ENCODE data around the gene NR4A2.
A peak's percentile ranks its signal among the peaks of the same experiment; 100 is the strongest.

The NR4A2 gene

GRCh38 chr2:156332534-156333273 is at the start of gene NR4A2 (continued):
- TF ChIP-seq ATF2 (tag by site-specific recombination; IDR thresholded peaks at IDR 0.05; ENCODE audit: low read depth) (peak; percentile 53; the same call in 1 of the 2 replicates), HOXD13 (CRISPR knock-in tag; IDR thresholded peaks at IDR 0.05; ENCODE audit: borderline replicate concordance) (no peak), ZNF140 (tag by site-specific recombination; IDR thresholded peaks at IDR 0.05) (no peak), ZBTB8A (tag by site-specific recombination; IDR thresholded peaks at IDR 0.05) (peak; percentile 67), ZNF423 (tag by site-specific recombination; IDR thresholded peaks at IDR 0.05) (no peak), GLIS2 (tag by site-specific recombination; IDR thresholded peaks at IDR 0.05) (peak; percentile 21; the same call in 1 of the 2 replicates), ZNF112 (tag by site-specific recombination; IDR thresholded peaks at IDR 0.05) (no peak), SP3 (tag by site-specific recombination; IDR thresholded peaks at IDR 0.05) (peak; percentile 68), ZNF610 (tag by site-specific recombination; IDR thresholded peaks at IDR 0.05; ENCODE audit: borderline replicate concordance) (no peak; the same call in 1 of the 2 replicates), GLI2 (tag by site-specific recombination; IDR thresholded peaks at IDR 0.05; ENCODE audit: borderline replicate concordance, low read depth) (no peak), WT1 (tag by site-specific recombination; IDR thresholded peaks at IDR 0.05) (peak; percentile 99; the same call in 1 of the 2 replicates), ZNF174 (tag by site-specific recombination; IDR thresholded peaks at IDR 0.05) (no peak), ZNF223 (tag by site-specific recombination; IDR thresholded peaks at IDR 0.05) (no peak), KLF1 (tag by site-specific recombination; IDR thresholded peaks at IDR 0.05) (0 out of 2 replicates have a peak, but pooled peaks have one; percentile 11), ZNF701 (tag by site-specific recombination; IDR thresholded peaks at IDR 0.05) (no peak), OVOL3 (tag by site-specific recombination; IDR thresholded peaks at IDR 0.05) (peak; percentile 52; the same call in 1 of the 2 replicates), ZNF843 (tag by site-specific recombination; IDR thresholded peaks at IDR 0.05) (peak; percentile 7; the same call in 1 of the 2 replicates), ZNF292 (tag by site-specific recombination; IDR thresholded peaks at IDR 0.05; ENCODE audit: borderline replicate concordance, low read depth) (no peak), ZNF175 (tag by site-specific recombination; IDR thresholded peaks at IDR 0.05) (no peak), ZNF600 (tag by site-specific recombination; IDR thresholded peaks at IDR 0.05) (peak; percentile 54), ZNF626 (tag by site-specific recombination; IDR thresholded peaks at IDR 0.05) (no peak), ZNF19 (tag by site-specific recombination; IDR thresholded peaks at IDR 0.05; ENCODE audit: low read depth) (no peak), PRDM6 (tag by site-specific recombination; IDR thresholded peaks at IDR 0.05) (peak; percentile 54), ZNF777 (tag by site-specific recombination; IDR thresholded peaks at IDR 0.05; ENCODE audit: borderline replicate concordance) (no peak), ZNF26 (tag by site-specific recombination; IDR thresholded peaks at IDR 0.05) (no peak), ZXDB (tag by site-specific recombination; IDR thresholded peaks at IDR 0.05) (peak; percentile 91)
- TF ChIP-seq, protein P1, sequence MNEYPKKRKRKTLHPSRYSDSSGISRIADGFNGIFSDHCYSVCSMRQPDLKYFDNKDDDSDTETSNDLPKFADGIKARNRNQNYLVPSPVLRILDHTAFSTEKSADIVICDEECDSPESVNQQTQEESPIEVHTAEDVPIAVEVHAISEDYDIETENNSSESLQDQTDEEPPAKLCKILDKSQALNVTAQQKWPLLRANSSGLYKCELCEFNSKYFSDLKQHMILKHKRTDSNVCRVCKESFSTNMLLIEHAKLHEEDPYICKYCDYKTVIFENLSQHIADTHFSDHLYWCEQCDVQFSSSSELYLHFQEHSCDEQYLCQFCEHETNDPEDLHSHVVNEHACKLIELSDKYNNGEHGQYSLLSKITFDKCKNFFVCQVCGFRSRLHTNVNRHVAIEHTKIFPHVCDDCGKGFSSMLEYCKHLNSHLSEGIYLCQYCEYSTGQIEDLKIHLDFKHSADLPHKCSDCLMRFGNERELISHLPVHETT (tag by site-specific recombination; IDR thresholded peaks at IDR 0.05), result no peak; the same call in 1 of the 2 replicates
- TF ChIP-seq, protein P2, sequence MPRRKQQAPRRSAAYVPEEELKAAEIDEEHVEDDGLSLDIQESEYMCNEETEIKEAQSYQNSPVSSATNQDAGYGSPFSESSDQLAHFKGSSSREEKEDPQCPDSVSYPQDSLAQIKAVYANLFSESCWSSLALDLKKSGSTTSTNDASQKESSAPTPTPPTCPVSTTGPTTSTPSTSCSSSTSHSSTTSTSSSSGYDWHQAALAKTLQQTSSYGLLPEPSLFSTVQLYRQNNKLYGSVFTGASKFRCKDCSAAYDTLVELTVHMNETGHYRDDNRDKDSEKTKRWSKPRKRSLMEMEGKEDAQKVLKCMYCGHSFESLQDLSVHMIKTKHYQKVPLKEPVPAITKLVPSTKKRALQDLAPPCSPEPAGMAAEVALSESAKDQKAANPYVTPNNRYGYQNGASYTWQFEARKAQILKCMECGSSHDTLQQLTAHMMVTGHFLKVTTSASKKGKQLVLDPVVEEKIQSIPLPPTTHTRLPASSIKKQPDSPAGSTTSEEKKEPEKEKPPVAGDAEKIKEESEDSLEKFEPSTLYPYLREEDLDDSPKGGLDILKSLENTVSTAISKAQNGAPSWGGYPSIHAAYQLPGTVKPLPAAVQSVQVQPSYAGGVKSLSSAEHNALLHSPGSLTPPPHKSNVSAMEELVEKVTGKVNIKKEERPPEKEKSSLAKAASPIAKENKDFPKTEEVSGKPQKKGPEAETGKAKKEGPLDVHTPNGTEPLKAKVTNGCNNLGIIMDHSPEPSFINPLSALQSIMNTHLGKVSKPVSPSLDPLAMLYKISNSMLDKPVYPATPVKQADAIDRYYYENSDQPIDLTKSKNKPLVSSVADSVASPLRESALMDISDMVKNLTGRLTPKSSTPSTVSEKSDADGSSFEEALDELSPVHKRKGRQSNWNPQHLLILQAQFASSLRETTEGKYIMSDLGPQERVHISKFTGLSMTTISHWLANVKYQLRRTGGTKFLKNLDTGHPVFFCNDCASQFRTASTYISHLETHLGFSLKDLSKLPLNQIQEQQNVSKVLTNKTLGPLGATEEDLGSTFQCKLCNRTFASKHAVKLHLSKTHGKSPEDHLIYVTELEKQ (tag by site-specific recombination; IDR thresholded peaks at IDR 0.05; ENCODE audit: borderline replicate concordance), result 0 out of 2 replicates have a peak, but pooled peaks have one; percentile 6
- TF ChIP-seq, protein P3, sequence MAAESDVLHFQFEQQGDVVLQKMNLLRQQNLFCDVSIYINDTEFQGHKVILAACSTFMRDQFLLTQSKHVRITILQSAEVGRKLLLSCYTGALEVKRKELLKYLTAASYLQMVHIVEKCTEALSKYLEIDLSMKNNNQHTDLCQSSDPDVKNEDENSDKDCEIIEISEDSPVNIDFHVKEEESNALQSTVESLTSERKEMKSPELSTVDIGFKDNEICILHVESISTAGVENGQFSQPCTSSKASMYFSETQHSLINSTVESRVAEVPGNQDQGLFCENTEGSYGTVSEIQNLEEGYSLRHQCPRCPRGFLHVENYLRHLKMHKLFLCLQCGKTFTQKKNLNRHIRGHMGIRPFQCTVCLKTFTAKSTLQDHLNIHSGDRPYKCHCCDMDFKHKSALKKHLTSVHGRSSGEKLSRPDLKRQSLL (tag by site-specific recombination; IDR thresholded peaks at IDR 0.05), result no peak
